ENCODE results near the gene FHIT. TPM values are rescaled to one million over a fixed set of nuclear protein-coding genes. Genes with fewer than 3 reads are reported as not detected.

FHIT gene
- total and polyA plus RNA-seq, 8 donors = 1.8 to 10.6 (median 7.1) TPM

GRCh38 chr3:60101621-60102020 lies 1149.6 kb downstream of the FHIT start:
- peak; percentile 32 to 34 for DNase-seq
- Histone ChIP-seq H3K4me3 (no peak overlapping the region), H3K4me1 (peaks cover 0 to 3% (median 0%) of the 10 kb centered on the region in 4 donors), H3K27ac (no peak overlapping the region), H3K9me3 (no peaks in the 10 kb centered on the region), H3K36me3 (no peaks in the 10 kb centered on the region), H3K27me3 (no peaks in the 10 kb centered on the region)
- 44 to 69% (median 53%) methylated on average over 4 of the region's 4 CpGs for WGBS, 5 donors
- no peak for TF ChIP-seq EP300 (IDR thresholded peaks at IDR 0.05)
- TF ChIP-seq POLR2A (IDR thresholded peaks at IDR 0.05) = no peak
- no peak for TF ChIP-seq POLR2AphosphoS5 (IDR thresholded peaks at IDR 0.05)
- TF ChIP-seq CTCF (IDR thresholded peaks at IDR 0.05) = no peak
- intact Hi-C loops (cut with DNase I; ENCODE audit: low total_unique reads) = no loop called here

GRCh38 chr3:60096403-60096802 lies 1154.8 kb downstream of the FHIT start:
- H3K27ac ChIP-seq = no peak overlapping the region
- TF ChIP-seq CTCF (IDR thresholded peaks at IDR 0.05) = no peak
- TF ChIP-seq POLR2A (IDR thresholded peaks at IDR 0.05) = no peak
- TF ChIP-seq EP300 (IDR thresholded peaks at IDR 0.05) = no peak
- TF ChIP-seq POLR2AphosphoS5 (IDR thresholded peaks at IDR 0.05) = no peak
- no peaks in the 10 kb centered on the region for H3K27me3 ChIP-seq
- H3K4me3 ChIP-seq = no peak overlapping the region
- H3K9me3 ChIP-seq = peaks cover 0 to 4% (median 0%) of the 10 kb centered on the region in 4 donors
- peaks cover 0 to 10% (median 8%) of the 10 kb centered on the region in 4 donors for H3K4me1 ChIP-seq
- H3K36me3 ChIP-seq = no peaks in the 10 kb centered on the region
- peak in 1 of 2 donors; percentile 18 for DNase-seq
- 64 to 78% (median 73%) methylated on average over 5 of the region's 5 CpGs for WGBS, 5 donors
- intact Hi-C loops (cut with DNase I; ENCODE audit: low total_unique reads) = no loop called here

- Histone ChIP-seq H3K36me3 (no peaks in the 10 kb centered on the region), H3K27ac (no peak overlapping the region), H3K4me1 (peaks cover 0 to 8% (median 8%) of the 10 kb centered on the region in 4 donors), H3K27me3 (no peaks in the 10 kb centered on the region), H3K4me3 (no peak overlapping the region), H3K9me3 (peaks cover 0 to 4% (median 0%) of the 10 kb centered on the region in 4 donors)
- 89 to 96% (median 92%) methylated on average over 6 of the region's 6 CpGs for WGBS, 5 donors
- TF ChIP-seq POLR2A (IDR thresholded peaks at IDR 0.05) = no peak
- DNase-seq = no peak
- intact Hi-C loops (cut with DNase I; ENCODE audit: low total_unique reads) = no loop called here
Measured at GRCh38 chr3:60095930-60096329, 1155.3 kb downstream of the FHIT start.

- no peaks in the 10 kb centered on the region for H3K36me3 ChIP-seq
- H3K4me3 ChIP-seq = no peak overlapping the region
- intact Hi-C loops (cut with DNase I; ENCODE audit: low total_unique reads) = no loop called here
- no peak for DNase-seq
- H3K27ac ChIP-seq = no peak overlapping the region
- no peaks in the 10 kb centered on the region for H3K27me3 ChIP-seq
- WGBS, 5 donors = 27 to 42% (median 31%) methylated on average over 4 of the region's 4 CpGs
- peaks cover 0 to 8% (median 8%) of the 10 kb centered on the region in 4 donors for H3K4me1 ChIP-seq
- no peak for TF ChIP-seq CTCF (IDR thresholded peaks at IDR 0.05)
- no peak for TF ChIP-seq POLR2AphosphoS5 (IDR thresholded peaks at IDR 0.05)
- no peak for TF ChIP-seq POLR2A (IDR thresholded peaks at IDR 0.05)
- TF ChIP-seq EP300 (IDR thresholded peaks at IDR 0.05) = no peak
- H3K9me3 ChIP-seq = peaks cover 0 to 4% (median 0%) of the 10 kb centered on the region in 4 donors
Measured at GRCh38 chr3:60095516-60095915, 1155.7 kb downstream of the FHIT start.

GRCh38 chr3:60094392-60094947 lies 1156.8 kb downstream of the FHIT start:
- H3K9me3 ChIP-seq = peaks cover 0 to 4% (median 0%) of the 10 kb centered on the region in 4 donors
- no peaks in the 10 kb centered on the region for H3K36me3 ChIP-seq
- DNase-seq = peak in 1 of 2 donors; percentile 12
- TF ChIP-seq POLR2A (IDR thresholded peaks at IDR 0.05) (no peak), POLR2AphosphoS5 (IDR thresholded peaks at IDR 0.05) (no peak), EP300 (IDR thresholded peaks at IDR 0.05) (no peak), CTCF (IDR thresholded peaks at IDR 0.05) (no peak)
- peaks cover 0 to 8% (median 8%) of the 10 kb centered on the region in 4 donors for H3K4me1 ChIP-seq
- no peaks in the 10 kb centered on the region for H3K27me3 ChIP-seq
- no peak overlapping the region for H3K4me3 ChIP-seq
- 38 to 63% (median 58%) methylated on average over 3 of the region's 3 CpGs for WGBS, 5 donors
- H3K27ac ChIP-seq = no peak overlapping the region
- intact Hi-C loops (cut with DNase I; ENCODE audit: low total_unique reads) = no loop called here
